OCI-LY7 (cell line): Measurements from ENCODE around the gene TNKS2. TPM values are rescaled to one million over a fixed set of nuclear protein-coding genes. Genes with fewer than 3 reads are reported as not detected.
"Not testable (repeated sequence)": the region's sequence is repeated elsewhere in the genome, so short reads cannot be mapped to it uniquely, and the experiment has no call there.

Source experiments
- Bru-seq: library from RNA; stranded (reverse); fragments of 400-500 nt; gene quantifications from one replicate; lab custom pipeline; 2021; lab: Mats Ljungman, UMichigan
- BruChase-seq, 2 experiments: library from RNA; stranded (reverse); fragments of 400-500 nt; gene quantifications; one replicate each; lab custom pipeline; 2021; lab: Mats Ljungman, UMichigan
- BruUV-seq: library from RNA; stranded (reverse); fragments of 400-500 nt; replicated peaks from 2 replicates; lab custom pipeline; 2021; lab: Mats Ljungman, UMichigan
- CTCF ChIA-PET: fragments of 300-600 bp; sonication (Branson Sonifier 250); formaldehyde crosslinking; loops from one replicate; lab custom pipeline; 2022; ENCODE audit warnings: antibody characterized with exemption; ENCODE audit not compliant: unreplicated experiment; lab: Charles Lee
- POLR2A ChIA-PET: fragments of 300-600 bp; sonication (Branson Sonifier 250); formaldehyde crosslinking; loops from one replicate; lab custom pipeline; 2022; ENCODE audit warnings: antibody characterized with exemption; lab: Charles Lee
- DNase-seq: peaks from one replicate; pipeline ENCODE4 v3.0.0-alpha.2; 2015; ENCODE audit warnings: low spot score
- H2AFZ ChIP-seq: fragments of 200-600 bp; sonication (generic), shearing (Covaris generic); 2 replicates; pipeline ENCODE4 v1.6.1; 2014; ENCODE audit warnings: mild to moderate bottlenecking, antibody characterized with exemption, low read length, moderate library complexity
- H3K27ac ChIP-seq: fragments of 200-600 bp; sonication (generic); 2 replicates; pipeline ENCODE4 v1.5.1; 2014; ENCODE audit warnings: mixed run types, low read depth, mild to moderate bottlenecking, moderate library complexity, low read length, inconsistent platforms; ENCODE audit not compliant: poor library complexity, severe bottlenecking
- H3K36me3 ChIP-seq: fragments of 200-600 bp; sonication (generic); 2 replicates; pipeline ENCODE4 v1.6.1; 2014; ENCODE audit warnings: mild to moderate bottlenecking, antibody characterized with exemption, low read length, moderate library complexity, mixed read lengths; ENCODE audit not compliant: insufficient read depth
- H3K4me1 ChIP-seq: fragments of 200-600 bp; sonication (generic); 2 replicates; pipeline ENCODE4 v1.5.1; 2014; ENCODE audit warnings: mild to moderate bottlenecking, low read length; ENCODE audit not compliant: insufficient read depth, poor library complexity, severe bottlenecking
- H3K4me2 ChIP-seq: fragments of 200-600 bp; sonication (generic); 2 replicates; pipeline ENCODE4 v1.6.1; 2014; ENCODE audit warnings: mild to moderate bottlenecking, low read length
- H3K4me3 ChIP-seq: fragments of 200-600 bp; sonication (generic); 2 replicates; pipeline ENCODE4 v1.5.1; 2014; ENCODE audit warnings: mild to moderate bottlenecking, low read depth, low read length; ENCODE audit not compliant: poor library complexity, severe bottlenecking
- H3K79me2 ChIP-seq: fragments of 200-600 bp; sonication (generic); 2 replicates; pipeline ENCODE4 v1.6.1; 2016; ENCODE audit warnings: low read depth, mild to moderate bottlenecking, low read length, moderate library complexity, mixed read lengths; ENCODE audit not compliant: insufficient read depth
- H3K9me2 ChIP-seq: fragments of 200-600 bp; sonication (generic); 2 replicates; pipeline ENCODE4 v1.6.1; 2016; ENCODE audit warnings: mild to moderate bottlenecking, low read length, mixed read lengths; ENCODE audit not compliant: insufficient read depth
- H3K9me3 ChIP-seq: fragments of 200-600 bp; sonication (generic); 2 replicates; pipeline ENCODE4 v1.6.1; 2014; ENCODE audit warnings: mild to moderate bottlenecking, mixed run types, low read length, mixed read lengths
- H4K20me1 ChIP-seq: fragments of 200-600 bp; sonication (generic); 2 replicates; pipeline ENCODE4 v1.6.1; 2014; ENCODE audit warnings: mild to moderate bottlenecking, antibody characterized with exemption, low read length, moderate library complexity, mixed read lengths; ENCODE audit not compliant: insufficient read depth
- CTCF ChIP-seq: fragments of 200-600 bp; sonication (generic); conservative IDR thresholded peaks from 2 replicates; pipeline ENCODE4 v1.5.1; 2014; ENCODE audit warnings: mild to moderate bottlenecking, antibody characterized with exemption, low read length, moderate library complexity, mixed read lengths
- EZH2phosphoT487 ChIP-seq: fragments of 200-600 bp; sonication (generic); IDR thresholded peaks from 2 replicates; pipeline ENCODE4 v1.6.1; 2018; ENCODE audit warnings: low read depth, borderline replicate concordance, mild to moderate bottlenecking, mixed run types, antibody characterized with exemption, low read length, moderate library complexity, mixed read lengths
- intact Hi-C: fragments of 100-400 bp; cut with micrococcal nuclease; formaldehyde crosslinking; loops from one replicate; pipeline ENCODE4 v1.10.0; 2022; ENCODE audit not compliant: unreplicated experiment
- long read RNA-seq: library from polyadenylated mRNA; stranded (forward); transcript quantifications from one replicate; pipeline ENCODE4 v2.0.0, GENCODE V29; 2022
- total RNA-seq, 2 experiments: library from RNA; depleted of rRNA in 1 of 2; stranded (reverse); fragments of >200 nt in 1 of 2; shearing (Covaris generic) in 1 of 2; gene quantifications; 2 replicates each; pipeline ENCODE4 v1.2.3, GENCODE V29; 2014 to 2022

Gene TNKS2
- total RNA-seq (2014; rRNA removed; shearing (Covaris generic)): 18.0 and 20.0 TPM in 2 replicates
- 31.3 and 32.1 TPM in 2 replicates for total RNA-seq (2022)
- Bru-seq, nascent RNA: percentile 91 among the genes with signal in this experiment
- BruChase-seq, experiment 1, labeled RNA remaining after a 6-hour chase: percentile 82 among the genes with signal in this experiment
- percentile 89 among the genes with signal in this experiment for BruChase-seq, experiment 2, labeled RNA remaining after a 2-hour chase
- long read RNA-seq, full-length matches to known transcripts: 6 of 13 reads
- long read RNA-seq, partial matches to known transcripts: 3 of 13 reads
- long read RNA-seq, other reads (novel, unspliced or antisense): 4 of 13 reads

GRCh38 chr10:91797874-91798648 lies at the start of gene TNKS2:
Gene TNKS2 (plus strand): TSS chr10:91798426. CDS start chr10:91798691, 265 bp downstream.
- Histone ChIP-seq H4K20me1 (peaks cover 24% of the 10 kb centered on the region), H3K36me3 (peaks cover 35% of the 10 kb centered on the region), H3K4me3 (peak within 1 kb of the TSS; percentile 85), H3K27ac (peak within 1 kb of the TSS; percentile 84), H3K9me2 (no peaks in the 10 kb centered on the region), H3K9me3 (no peaks in the 10 kb centered on the region), H3K4me2 (peak within 1 kb of the TSS; percentile 96), H3K79me2 (peaks cover 56% of the 10 kb centered on the region), H3K4me1 (peaks cover 33% of the 10 kb centered on the region), H2AFZ (peak within 1 kb of the TSS; percentile 91)
- peak; percentile 96 for DNase-seq
- TF ChIP-seq CTCF: no peak
- TF ChIP-seq EZH2phosphoT487: no peak
- intact Hi-C loops: loop anchor here (2.0 to 10.0 kb wide), 5 partner anchors 127 to 923 kb away; partner anchors contain the start of gene RPP30
- POLR2A ChIA-PET: interaction anchor here (0.6 to 1.8 kb wide), 3 partner anchors 25 to 125 kb away, joined by 3 to 7 read pairs (median 4); partner anchors contain the start of gene BTAF1
- TSS peak; percentile 96 for BruUV-seq
- CTCF ChIA-PET: interaction anchor here (0.6 kb wide), 1 partner anchor 1009 kb away, joined by 4 read pairs; no protein-coding TSS in a partner anchor

GRCh38 chr10:91749592-91749991 lies 48.6 kb upstream of the TNKS2 start:
- H3K36me3 ChIP-seq, POLR2A ChIA-PET, BruUV-seq, H3K9me2 ChIP-seq, H3K79me2 ChIP-seq, H2AFZ ChIP-seq, H3K4me1 ChIP-seq, CTCF ChIA-PET, H3K4me3 ChIP-seq, H3K27ac ChIP-seq, intact Hi-C loops, DNase-seq, H3K9me3 ChIP-seq, H3K4me2 ChIP-seq, H4K20me1 ChIP-seq: not testable (repeated sequence)

GRCh38 chr10:91756286-91756685 lies 41.9 kb upstream of the TNKS2 start:
- CTCF ChIA-PET: no interaction called here
- Histone ChIP-seq H3K27ac (no peak overlapping the region), H2AFZ (no peak overlapping the region), H3K79me2 (no peaks in the 10 kb centered on the region), H3K9me3 (no peaks in the 10 kb centered on the region), H3K4me1 (no peaks in the 10 kb centered on the region), H3K4me2 (no peak overlapping the region), H3K36me3 (no peaks in the 10 kb centered on the region), H3K9me2 (no peaks in the 10 kb centered on the region), H4K20me1 (no peaks in the 10 kb centered on the region), H3K4me3 (no peak overlapping the region)
- BruUV-seq: no TSS peak
- TF ChIP-seq EZH2phosphoT487 (no peak), CTCF (no peak)
- POLR2A ChIA-PET: interaction anchor here (0.5 kb wide), 1 partner anchor 270 kb away, joined by 9 read pairs; no protein-coding TSS in a partner anchor
- DNase-seq: no peak
- intact Hi-C loops: no loop called here
